Panc1 (cell line): ENCODE data around the gene DHRS3. TPM values are rescaled to one million over a fixed set of nuclear protein-coding genes. Genes with fewer than 3 reads are reported as not detected.

Experiments
- ATAC-seq: fragments of 200-7000 bp; cut with Tn5 transposase; 2 replicates; pipeline ENCODE4 v1.9.1; 2020; ENCODE audit warnings: mild to moderate bottlenecking, moderate library complexity
- BruUV-seq: library from RNA; stranded (reverse); fragments of 400-500 nt; replicated peaks from 2 replicates; lab custom pipeline; 2021; lab: Mats Ljungman, UMichigan
- CTCF ChIA-PET: fragments of 300-600 bp; sonication (Branson Sonifier 250); formaldehyde crosslinking; loops from one replicate; lab custom pipeline; 2022; ENCODE audit warnings: antibody characterized with exemption; lab: Charles Lee
- POLR2A ChIA-PET: fragments of 300-600 bp; sonication (Branson Sonifier 250); formaldehyde crosslinking; loops from one replicate; lab custom pipeline; 2022; ENCODE audit warnings: antibody characterized with exemption; lab: Charles Lee
- DNase-seq: peaks from one replicate; pipeline ENCODE4 v3.0.0-alpha.2; 2010; ENCODE audit warnings: low read depth, low spot score
- H3K27ac ChIP-seq: 2 replicates; pipeline ENCODE4 v1.5.1; 2011; ENCODE audit warnings: mild to moderate bottlenecking, low read length, inconsistent platforms
- H3K27me3 ChIP-seq: fragments of 200-500 bp; sonication (Bioruptor generic); 2 replicates; pipeline ENCODE4 v1.6.0; 2014; ENCODE audit warnings: low read length, inconsistent platforms; ENCODE audit not compliant: control insufficient read depth, insufficient read depth
- H3K36me3 ChIP-seq: fragments of 200-500 bp; sonication (Bioruptor generic); 2 replicates; pipeline ENCODE4 v1.5.1; 2014; ENCODE audit warnings: inconsistent platforms, mild to moderate bottlenecking, low read length, moderate library complexity; ENCODE audit not compliant: control insufficient read depth, insufficient read depth
- H3K4me1 ChIP-seq: 2 replicates; pipeline ENCODE4 v1.5.1; 2011; ENCODE audit warnings: inconsistent platforms, mild to moderate bottlenecking, low read length, moderate library complexity; ENCODE audit not compliant: control insufficient read depth, insufficient read depth
- H3K4me3 ChIP-seq, 2 experiments: 2 replicates each; pipeline ENCODE4 v1.5.1; 2011 to 2012; ENCODE audit warnings: low read depth in 2 of 2, low read length in 2 of 2, mild to moderate bottlenecking in 2 of 2, inconsistent platforms in 1 of 2, moderate library complexity in 1 of 2
- H3K9me3 ChIP-seq: fragments of 200-500 bp; sonication (Bioruptor generic); 2 replicates; pipeline ENCODE4 v1.5.1; 2014; ENCODE audit warnings: low read depth, mild to moderate bottlenecking, inconsistent platforms, low read length, moderate library complexity; ENCODE audit not compliant: control insufficient read depth, insufficient read depth
- CTCF ChIP-seq: fragments of 450-650 bp; IDR thresholded peaks from 2 replicates; pipeline ENCODE4 v1.5.1; 2017; ENCODE audit warnings: mild to moderate bottlenecking
- POLR2AphosphoS5 ChIP-seq: IDR thresholded peaks from 2 replicates; pipeline ENCODE4 v1.6.1; 2012; ENCODE audit warnings: mild to moderate bottlenecking, low read depth, low read length, moderate library complexity
- REST ChIP-seq, 2 experiments: IDR thresholded peaks; 2 replicates each; pipeline ENCODE4 v1.6.1; 2011 to 2012; ENCODE audit warnings: low read depth in 2 of 2, control low read depth in 1 of 2, low read length in 1 of 2, mild to moderate bottlenecking in 1 of 2, moderate library complexity in 1 of 2; ENCODE audit not compliant: insufficient read depth in 1 of 2
- SIN3A ChIP-seq: IDR thresholded peaks from 2 replicates; pipeline ENCODE4 v1.6.1; 2012; ENCODE audit warnings: low read depth, mild to moderate bottlenecking, low read length, moderate library complexity, borderline replicate concordance; ENCODE audit not compliant: insufficient read depth
- TCF7L2 ChIP-seq: IDR thresholded peaks from 2 replicates; pipeline ENCODE4 v1.6.1; 2011; ENCODE audit warnings: mild to moderate bottlenecking, low read depth, low read length, inconsistent platforms
- in situ Hi-C: cut with HindIII; loops from 2 replicates; pipeline ENCODE4 v1.10.0; 2016; ENCODE audit warnings: low sequenced_read_pairs, low pct_unique_long_range_greater_than_20kb
- intact Hi-C: fragments of 100-400 bp; cut with micrococcal nuclease; formaldehyde crosslinking; loops from one replicate; pipeline ENCODE4 v1.10.0; 2022; ENCODE audit not compliant: unreplicated experiment
- total RNA-seq: library from RNA; stranded (reverse); gene quantifications from one replicate; pipeline ENCODE4 v1.2.1, GENCODE V29; 2021; ENCODE audit not compliant: unreplicated experiment

Gene DHRS3
- total RNA-seq, 1 experiment from 2014 or later: 113 TPM

- DNase-seq: no peak
- ChIA-PET CTCF (no interaction called here), POLR2A (no interaction called here)
- no TSS peak for BruUV-seq
- in situ Hi-C loops: no loop called here
- TF ChIP-seq TCF7L2: no peak
- no peak for TF ChIP-seq CTCF
- TF ChIP-seq REST (IDR thresholded peaks at IDR 0.05; ENCODE audit: insufficient read depth in 1 of 2, low read depth in 2 of 2, low read length in 1 of 2): no peak
- no peak for TF ChIP-seq POLR2AphosphoS5
- TF ChIP-seq SIN3A: no peak
- Histone ChIP-seq H3K4me1 (peaks cover 47% of the 10 kb centered on the region), H3K27me3 (no peaks in the 10 kb centered on the region), H3K36me3 (no peaks in the 10 kb centered on the region), H3K9me3 (no peaks in the 10 kb centered on the region), H3K4me3 (no peak overlapping the region), H3K27ac (peak overlapping the region; percentile 89)
- intact Hi-C loops: no loop called here
- no peak for ATAC-seq
Observed at GRCh38 chr1:12542616-12543592, 75.1 kb downstream of the DHRS3 start.

GRCh38 chr1:12542138-12542465 is 75.9 kb downstream of the DHRS3 start:
- Histone ChIP-seq H3K9me3 (no peaks in the 10 kb centered on the region), H3K4me1 (peaks cover 47% of the 10 kb centered on the region), H3K27ac (peak overlapping the region; percentile 89), H3K4me3 (no peak overlapping the region), H3K27me3 (no peaks in the 10 kb centered on the region), H3K36me3 (no peaks in the 10 kb centered on the region)
- DNase-seq (no peak), ATAC-seq (no peak)
- no peak for TF ChIP-seq POLR2AphosphoS5
- no peak for TF ChIP-seq TCF7L2
- TF ChIP-seq CTCF: no peak
- no peak for TF ChIP-seq SIN3A
- no peak for TF ChIP-seq REST (IDR thresholded peaks at IDR 0.05; ENCODE audit: insufficient read depth in 1 of 2, low read depth in 2 of 2, low read length in 1 of 2)
- POLR2A ChIA-PET: no interaction called here
- no TSS peak for BruUV-seq
- intact Hi-C loops: no loop called here
- CTCF ChIA-PET: no interaction called here
- in situ Hi-C loops: no loop called here
